Colonic mucosa (tissue), 4 donors: ENCODE measurements around the gene ACER3. TPM values are rescaled to one million over a fixed set of nuclear protein-coding genes. Genes with fewer than 3 reads are reported as not detected.
"Not testable (repeated sequence)": the region's sequence is repeated elsewhere in the genome, so short reads cannot be mapped to it uniquely, and the experiment has no call there.

ENCODE experiments used
- DNase-seq: peaks from one replicate; pipeline ENCODE4 v3.0.0-alpha.2; 2020
- H3K27ac ChIP-seq: fragments of 200-600 bp; one replicate; pipeline ENCODE4 v1.8.0; 2021
- H3K27me3 ChIP-seq: fragments of 200-600 bp; one replicate; pipeline ENCODE4 v1.8.0; 2021
- H3K36me3 ChIP-seq: fragments of 200-600 bp; one replicate; pipeline ENCODE4 v1.8.0; 2021
- H3K4me1 ChIP-seq: fragments of 200-600 bp; one replicate; pipeline ENCODE4 v1.8.0; 2021; ENCODE audit warnings: mild to moderate bottlenecking
- H3K4me3 ChIP-seq: fragments of 200-600 bp; one replicate; pipeline ENCODE4 v1.8.0; 2021
- H3K9ac ChIP-seq, 2 donors: one replicate each; pipeline ENCODE4 v1.7.0; 2013; ENCODE audit warnings: control low read depth in 2 of 2, low read depth in 2 of 2, low read length in 2 of 2
- H3K9me3 ChIP-seq: fragments of 200-600 bp; one replicate; pipeline ENCODE4 v1.8.0; 2021
- CTCF ChIP-seq: fragments of 200-600 bp; IDR thresholded peaks from one replicate; pipeline ENCODE4 v1.8.0; 2022; ENCODE audit warnings: antibody characterized with exemption, mild to moderate bottlenecking
- intact Hi-C: fragments of 100-400 bp; cut with DNase I; formaldehyde crosslinking; loops from one replicate; pipeline ENCODE4 v1.14.1; 2022
- total RNA-seq, 2 donors: library from RNA; stranded (reverse); fragmentation: NEBNext Ultra II Directional in 1 of 2; extraction: Animal tissue kit (Norgen Biotek cat#: 25700) in 1 of 2; gene quantifications; one replicate each; pipeline ENCODE4 v1.2.1, GENCODE V29; 2021
- donor health status: healthy.
- donor health status: DM: no; HTN: no; CAD: no.
- donor health status: DM: no; HTN: no; CAD: no.

The ACER3 gene
- total RNA-seq, 2 donors from 2014 or later = 25.0 to 36.4 TPM

- H3K9me3 ChIP-seq = no peaks in the 10 kb centered on the region
- H3K27ac ChIP-seq = no peak overlapping the region
- H3K9ac ChIP-seq = no peak overlapping the region
- H3K36me3 ChIP-seq = no peaks in the 10 kb centered on the region
- no peaks in the 10 kb centered on the region for H3K27me3 ChIP-seq
- H3K4me1 ChIP-seq = no peaks in the 10 kb centered on the region
- intact Hi-C loops = no loop called here
- DNase-seq = no peak
- no peak overlapping the region for H3K4me3 ChIP-seq
- no peak for TF ChIP-seq CTCF
Measured at GRCh38 chr11:76856571-76856970, 4.1 kb upstream of the ACER3 start.

- H3K4me1 ChIP-seq = no peaks in the 10 kb centered on the region
- H3K27me3 ChIP-seq = no peaks in the 10 kb centered on the region
- no peak overlapping the region for H3K27ac ChIP-seq
- TF ChIP-seq CTCF = no peak
- no peak for DNase-seq
- H3K9ac ChIP-seq = no peak overlapping the region
- H3K4me3 ChIP-seq = no peak overlapping the region
- no peaks in the 10 kb centered on the region for H3K9me3 ChIP-seq
- H3K36me3 ChIP-seq = no peaks in the 10 kb centered on the region
- intact Hi-C loops = no loop called here
Measured at GRCh38 chr11:76857781-76858410, 2.8 kb upstream of the ACER3 start.

- H3K9ac ChIP-seq = peak overlapping the region in 1 of 2 donors; percentile 68
- no peaks in the 10 kb centered on the region for H3K36me3 ChIP-seq
- TF ChIP-seq CTCF = no peak
- H3K27me3 ChIP-seq = no peaks in the 10 kb centered on the region
- no peaks in the 10 kb centered on the region for H3K4me1 ChIP-seq
- DNase-seq = no peak
- H3K9me3 ChIP-seq = no peaks in the 10 kb centered on the region
- intact Hi-C loops = no loop called here
- H3K27ac ChIP-seq = no peak overlapping the region
- H3K4me3 ChIP-seq = no peak overlapping the region
Measured at GRCh38 chr11:76859708-76860227, 950 bp upstream of the ACER3 start.

- Histone ChIP-seq H3K4me3 (peak overlapping the region; percentile 64), H3K9ac (peak overlapping the region; percentile 82 to 89), H3K27me3 (no peaks in the 10 kb centered on the region), H3K4me1 (no peaks in the 10 kb centered on the region), H3K36me3 (no peaks in the 10 kb centered on the region), H3K27ac (peak overlapping the region; percentile 65), H3K9me3 (no peaks in the 10 kb centered on the region)
- intact Hi-C loops = no loop called here
- DNase-seq = no peak
- TF ChIP-seq CTCF = no peak
Measured at GRCh38 chr11:76861490-76861953, 804 bp downstream of the ACER3 start.

GRCh38 chr11:76862794-76863193, 2.1 kb downstream of the ACER3 start:
- H3K36me3 ChIP-seq, H3K27me3 ChIP-seq, H3K4me1 ChIP-seq, H3K9me3 ChIP-seq, intact Hi-C loops, DNase-seq, H3K27ac ChIP-seq, H3K4me3 ChIP-seq, H3K9ac ChIP-seq: not testable (repeated sequence)

- Histone ChIP-seq H3K27ac (no peak overlapping the region), H3K36me3 (no peaks in the 10 kb centered on the region), H3K9ac (no peak overlapping the region), H3K4me3 (no peak overlapping the region), H3K27me3 (no peaks in the 10 kb centered on the region), H3K9me3 (no peaks in the 10 kb centered on the region), H3K4me1 (no peaks in the 10 kb centered on the region)
- intact Hi-C loops = no loop called here
- TF ChIP-seq CTCF = no peak
- DNase-seq = no peak
Measured at GRCh38 chr11:76863196-76863777, 2.6 kb downstream of the ACER3 start.
